OCI-M2 (cell line): Measurements from ENCODE around the gene ENTHD1.

Source experiments
- DNase-seq: peaks from one replicate; lab custom pipeline; 2025; ENCODE audit not compliant: unreplicated experiment; lab: John Stamatoyannopoulos, UW

Gene ENTHD1

DNA sequence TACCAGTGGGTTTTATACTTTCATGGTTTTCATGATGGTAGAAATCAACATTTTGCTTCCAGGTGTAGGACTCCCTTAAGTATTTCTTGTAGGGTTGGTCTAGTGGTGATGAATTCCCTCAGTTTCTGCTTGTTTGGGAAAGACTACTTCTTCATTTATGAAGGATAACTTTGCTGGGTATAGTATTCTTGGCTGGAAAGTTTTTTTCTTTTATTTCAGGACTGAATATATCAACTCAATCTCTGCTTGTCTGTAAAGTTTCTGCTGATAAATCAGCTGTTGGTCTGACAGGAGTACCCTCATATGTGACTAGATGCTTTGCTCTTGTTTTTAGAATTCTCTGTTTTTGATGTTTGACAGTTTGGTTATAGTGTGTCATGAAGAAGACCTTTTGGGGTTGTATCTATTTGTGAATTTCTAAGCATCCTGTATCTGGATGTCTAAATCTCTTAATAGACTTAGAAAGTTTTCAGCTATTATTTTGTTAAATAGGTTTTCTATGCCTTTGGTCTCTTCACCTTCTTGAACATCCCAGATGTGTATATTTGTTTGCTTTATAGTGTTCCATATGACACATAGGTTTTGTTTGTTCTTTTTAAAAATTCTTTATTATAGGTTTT, 95.9 kb downstream of the ENTHD1 start:
- DNase-seq = no peak

DNA sequence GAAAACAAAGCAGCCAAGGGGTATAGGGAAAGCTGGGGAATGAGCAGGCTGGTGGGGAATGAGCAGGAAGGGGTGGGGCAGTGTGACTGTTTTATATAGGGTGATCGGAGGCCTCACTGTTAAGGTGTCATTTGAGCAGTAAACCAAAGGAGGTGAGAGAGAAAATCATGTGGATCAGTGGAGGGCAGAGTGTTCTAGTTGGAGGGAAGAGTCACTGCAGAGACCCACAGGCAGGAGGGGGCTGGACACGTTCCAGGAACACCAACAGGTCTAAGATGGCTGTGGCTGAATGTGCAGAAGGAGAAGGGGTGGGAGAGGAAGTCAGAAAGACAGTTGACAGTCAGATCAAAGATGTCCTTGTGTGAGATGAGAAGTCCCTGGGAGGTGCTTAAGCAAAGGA, 103.8 kb downstream of the ENTHD1 start:
- DNase-seq = no peak

- no peak for DNase-seq
Observed at GRCh38 chr22:39785232-39785631, 108.3 kb downstream of the ENTHD1 start.

DNA sequence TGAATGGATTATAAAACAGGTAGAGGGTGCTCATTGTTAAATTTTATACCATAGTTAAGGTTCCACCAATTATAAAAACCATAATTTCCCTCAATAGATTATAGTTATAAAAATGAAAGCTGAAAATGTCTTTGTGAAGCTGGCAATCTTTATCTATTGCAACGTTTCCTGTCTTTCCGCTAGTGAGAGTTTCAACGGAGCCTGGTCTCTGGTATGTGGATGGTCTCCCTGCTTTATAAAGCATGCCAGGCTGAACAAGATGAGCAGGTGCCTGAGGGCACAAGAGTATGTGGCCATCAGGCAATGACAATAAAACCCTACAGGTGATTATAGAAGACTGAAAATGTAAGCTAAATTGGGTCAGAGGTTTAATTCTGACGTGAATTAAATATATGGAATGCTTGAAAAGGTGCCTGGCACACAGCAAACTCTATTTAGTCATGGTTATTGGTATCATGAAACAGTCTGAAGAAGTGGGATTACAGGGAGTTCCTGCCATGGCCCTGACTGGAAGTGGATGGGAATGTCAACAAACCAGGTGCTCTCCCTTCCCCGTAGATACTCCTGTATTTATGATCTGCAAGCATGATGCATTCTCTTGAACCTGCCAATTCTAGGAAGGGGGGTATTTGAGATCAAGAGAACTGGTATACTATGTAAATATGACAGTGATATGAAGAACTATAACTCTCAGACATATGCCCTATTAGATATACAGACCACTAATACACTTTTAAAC, 115.7 kb downstream of the ENTHD1 start:
- DNase-seq = no peak

- no peak for DNase-seq
Observed at GRCh38 chr22:39776295-39777009, 117.1 kb downstream of the ENTHD1 start.

- DNase-seq = no peak
Observed at GRCh38 chr22:39773976-39774539, 119.5 kb downstream of the ENTHD1 start.

- DNase-seq = no peak
Observed at GRCh38 chr22:39773503-39773902, 120.1 kb downstream of the ENTHD1 start.

GRCh38 chr22:39771486-39771885, 122.1 kb downstream of the ENTHD1 start:
- no peak for DNase-seq

DNA sequence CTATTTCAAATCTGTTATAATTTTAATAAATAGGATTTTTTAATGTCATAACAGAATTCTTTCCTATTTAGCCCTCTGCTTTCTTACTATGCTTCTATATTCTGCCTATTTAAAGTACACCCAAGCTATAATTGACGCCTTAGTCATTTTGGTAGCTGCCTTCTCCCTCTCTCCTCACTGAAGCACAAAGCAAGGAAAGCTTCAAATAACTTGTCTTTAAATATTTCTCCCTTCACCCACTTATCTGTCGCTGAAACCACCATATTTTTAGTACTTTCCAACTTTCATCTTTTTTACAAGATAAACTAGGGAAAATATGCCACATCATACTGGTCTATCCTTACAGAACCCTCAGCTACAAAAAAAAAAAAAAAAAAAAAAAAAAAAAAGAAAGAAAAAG, 127.9 kb downstream of the ENTHD1 start:
- DNase-seq = no peak

GRCh38 chr22:39765046-39765445, 128.5 kb downstream of the ENTHD1 start:
- DNase-seq = no peak

GRCh38 chr22:39763276-39763675, 130.3 kb downstream of the ENTHD1 start:
- no peak for DNase-seq

GRCh38 chr22:39750759-39751158, 142.8 kb downstream of the ENTHD1 start:
- DNase-seq = no peak

DNA sequence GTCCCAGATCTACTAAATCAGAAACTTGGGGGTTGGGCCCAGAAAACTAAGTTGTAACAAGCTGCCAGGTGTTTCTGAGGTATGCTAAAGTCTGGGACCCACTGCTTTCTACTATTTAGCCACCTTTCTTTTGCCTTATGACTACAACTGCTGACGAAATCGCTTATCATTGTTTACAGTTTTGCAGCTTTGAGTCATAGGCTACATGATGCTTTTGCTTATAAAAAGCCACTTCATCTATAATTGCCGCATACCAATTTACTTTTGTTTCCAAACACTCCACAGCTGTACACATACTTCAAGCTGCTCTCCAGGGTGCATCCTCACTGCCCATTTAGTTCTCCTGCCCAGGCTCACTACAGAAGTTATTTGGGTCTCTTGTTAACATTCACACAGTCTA, 144.7 kb downstream of the ENTHD1 start:
- DNase-seq = no peak

DNA sequence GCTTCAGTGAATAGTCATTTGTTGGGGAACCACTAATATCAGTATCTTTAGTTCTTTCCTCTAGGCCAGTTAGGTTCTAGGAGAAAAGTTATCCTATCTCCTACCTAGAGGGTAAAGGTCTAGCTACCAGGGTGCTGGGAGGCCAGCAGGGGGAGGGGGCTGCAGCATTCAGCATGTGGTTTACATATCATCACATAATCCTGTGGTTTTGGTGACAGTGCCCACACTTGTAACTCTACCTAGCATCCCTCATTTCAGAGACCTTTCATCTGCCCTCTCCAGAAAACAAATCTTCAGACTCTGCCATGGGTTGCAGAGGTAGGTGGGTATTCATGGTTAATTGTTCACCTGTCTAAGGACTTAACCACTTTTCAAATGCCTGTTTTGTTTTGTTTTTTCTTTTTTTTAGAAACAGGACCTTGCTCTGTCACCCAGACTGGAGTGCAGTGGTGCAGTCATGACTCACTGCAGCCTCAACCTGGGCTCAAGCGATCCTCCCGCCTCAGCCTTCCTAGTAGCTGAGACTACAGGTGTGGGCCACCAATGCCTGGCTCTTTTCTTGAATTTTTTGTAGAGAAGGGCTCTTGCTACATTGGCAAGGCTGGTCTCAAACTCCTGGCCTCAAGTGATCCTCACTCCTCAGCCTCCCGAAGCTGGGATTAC, 146.8 kb downstream of the ENTHD1 start:
- DNase-seq = no peak

DNA sequence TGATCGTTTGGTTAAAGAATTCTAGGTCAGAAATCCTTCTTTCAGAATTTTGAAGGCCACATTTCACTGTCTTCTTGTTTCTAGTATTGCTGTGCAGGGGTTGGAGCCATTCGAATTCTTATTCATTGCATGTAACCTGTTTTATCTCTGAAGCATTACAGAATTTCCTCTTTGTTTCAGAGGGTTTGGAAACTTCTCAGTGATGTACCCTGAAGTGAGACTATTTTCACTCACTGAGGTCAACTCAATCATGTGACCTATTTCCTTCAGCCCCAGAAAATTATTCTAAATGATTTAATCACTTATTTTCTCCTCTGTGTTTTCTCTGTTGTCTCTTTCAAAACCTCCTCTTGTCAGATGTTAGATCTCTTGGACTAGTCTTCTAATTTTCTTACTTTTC, 147.8 kb downstream of the ENTHD1 start:
- DNase-seq = no peak

DNA sequence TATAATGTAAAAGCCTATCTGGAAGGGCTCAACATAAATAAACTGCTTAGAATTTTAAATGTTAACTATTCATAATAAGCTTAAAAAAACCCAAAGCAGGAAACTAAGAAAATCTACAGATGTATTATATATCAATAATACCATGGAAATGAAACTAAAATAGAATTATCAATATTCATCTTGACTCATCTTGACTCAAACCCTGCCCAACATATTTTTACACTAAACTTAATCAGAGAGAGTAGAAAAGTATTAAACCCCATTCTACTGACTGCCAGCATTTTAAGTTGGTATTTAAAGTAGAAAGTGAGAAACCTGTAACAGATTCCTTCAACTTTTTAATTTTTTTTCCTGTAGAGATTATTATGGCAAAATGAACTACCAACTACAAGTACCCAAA, 149.2 kb downstream of the ENTHD1 start:
- no peak for DNase-seq

GRCh38 chr22:39743935-39744334, 149.6 kb downstream of the ENTHD1 start:
- no peak for DNase-seq

- DNase-seq = no peak
Observed at GRCh38 chr22:39739338-39740027, 154.1 kb downstream of the ENTHD1 start.

GRCh38 chr22:39738746-39739145, 154.8 kb downstream of the ENTHD1 start:
- DNase-seq = no peak

GRCh38 chr22:39735776-39736175, 157.8 kb downstream of the ENTHD1 start:
- no peak for DNase-seq

- DNase-seq = no peak
Observed at GRCh38 chr22:39734866-39735265, 158.7 kb downstream of the ENTHD1 start.
